NCI-H510A (cell line): ENCODE measurements around the gene KIAA0825.

Experiments used
- DNase-seq: peaks from one replicate; lab custom pipeline; 2025; lab: John Stamatoyannopoulos, UW

KIAA0825 gene

GRCh38 chr5:94240596-94240992 is 377.8 kb downstream of the KIAA0825 start:
- DNase-seq, result no peak

GRCh38 chr5:94240134-94240533 is 378.3 kb downstream of the KIAA0825 start:
- DNase-seq, result no peak

DNA sequence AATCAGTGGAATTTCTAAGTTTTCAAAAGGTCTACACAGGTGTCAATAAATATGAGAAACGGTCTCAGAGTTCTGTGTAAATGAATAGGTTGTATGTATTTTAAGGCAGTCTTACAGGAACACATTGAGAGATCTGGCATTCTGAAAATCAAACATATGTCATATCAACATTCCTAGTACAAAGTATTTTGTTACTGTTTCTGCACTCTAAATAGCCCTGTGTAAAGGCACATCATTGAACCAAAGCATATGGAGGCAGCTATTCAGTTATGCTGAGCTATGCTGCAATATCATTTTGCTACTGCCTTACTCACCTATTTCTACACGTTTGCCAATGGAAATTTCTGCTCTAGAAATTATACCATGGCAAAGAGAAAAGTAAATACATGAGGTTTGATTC is 379.1 kb downstream of the KIAA0825 start:
- no peak for DNase-seq

- no peak for DNase-seq
These were observed 383.4 kb downstream of the KIAA0825 start for GRCh38 chr5:94234987-94235386.

DNA sequence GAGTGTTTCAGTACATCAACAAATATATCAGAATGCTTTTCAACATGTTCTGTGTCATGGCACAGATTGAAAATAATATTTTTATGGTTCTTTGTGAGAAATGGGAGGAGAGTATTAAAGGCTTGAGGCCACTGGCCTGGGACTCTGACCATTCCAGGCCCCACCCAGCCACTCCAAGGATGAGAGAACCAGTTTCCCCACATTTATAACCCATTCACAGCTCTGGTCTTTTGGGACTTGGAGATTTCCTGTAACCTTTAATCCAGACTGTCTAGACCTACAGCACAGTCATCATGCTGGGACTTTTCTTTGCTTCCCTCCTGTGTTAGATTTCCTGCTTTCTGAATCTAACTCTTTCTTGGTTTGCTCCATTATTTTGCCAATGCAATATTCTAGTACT is 389.6 kb downstream of the KIAA0825 start:
- no peak for DNase-seq

GRCh38 chr5:94223235-94223634 is 395.2 kb downstream of the KIAA0825 start:
- DNase-seq, result no peak

- DNase-seq, result no peak
These were observed 400.0 kb downstream of the KIAA0825 start for GRCh38 chr5:94218374-94218773.

GRCh38 chr5:94217745-94218144 is 400.7 kb downstream of the KIAA0825 start:
- DNase-seq, result no peak

DNA sequence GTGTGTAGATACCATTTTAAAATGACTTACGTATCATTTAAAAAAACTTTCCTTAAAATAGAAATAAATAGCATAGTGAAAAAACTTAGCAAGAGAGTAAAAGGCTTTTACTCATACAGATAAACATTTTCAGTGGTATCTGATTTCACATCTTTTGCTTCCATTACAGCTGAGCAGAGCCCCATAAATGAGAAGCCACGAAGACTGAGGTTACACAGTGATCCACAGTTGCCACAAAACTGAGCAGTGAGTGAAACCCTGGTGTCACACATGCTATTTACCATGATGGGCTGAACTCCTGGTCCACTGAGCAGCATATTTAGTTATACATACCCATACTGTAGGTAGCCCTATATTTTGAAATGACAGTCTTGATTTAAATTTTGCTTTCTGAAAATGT is 401.2 kb downstream of the KIAA0825 start:
- no peak for DNase-seq

DNA sequence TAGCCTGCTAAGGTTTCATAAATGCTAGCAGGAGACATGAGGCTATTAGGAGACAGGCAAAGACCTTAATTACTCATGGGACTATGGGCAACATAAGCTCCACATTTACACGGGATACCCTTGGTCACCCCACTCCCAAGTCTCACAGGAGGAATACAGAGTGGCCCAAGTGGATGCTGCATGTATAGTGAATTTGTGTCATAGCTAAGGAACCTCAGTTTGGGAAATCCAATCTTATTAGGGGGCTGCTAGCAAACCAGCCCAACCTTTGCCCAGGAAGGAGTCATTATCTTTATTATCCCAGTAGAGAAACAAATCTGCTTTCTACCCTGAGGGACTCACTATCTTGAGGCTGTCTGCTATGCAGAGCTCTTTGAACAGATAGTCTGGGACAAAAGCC is 405.9 kb downstream of the KIAA0825 start:
- no peak for DNase-seq

- no peak for DNase-seq
These were observed 408.5 kb downstream of the KIAA0825 start for GRCh38 chr5:94209774-94210355.

- DNase-seq, result no peak
These were observed 409.1 kb downstream of the KIAA0825 start for GRCh38 chr5:94209272-94209671.

GRCh38 chr5:94199566-94199965 is 418.8 kb downstream of the KIAA0825 start:
- DNase-seq, result no peak

- no peak for DNase-seq
These were observed 420.4 kb downstream of the KIAA0825 start for GRCh38 chr5:94197970-94198369.

DNA sequence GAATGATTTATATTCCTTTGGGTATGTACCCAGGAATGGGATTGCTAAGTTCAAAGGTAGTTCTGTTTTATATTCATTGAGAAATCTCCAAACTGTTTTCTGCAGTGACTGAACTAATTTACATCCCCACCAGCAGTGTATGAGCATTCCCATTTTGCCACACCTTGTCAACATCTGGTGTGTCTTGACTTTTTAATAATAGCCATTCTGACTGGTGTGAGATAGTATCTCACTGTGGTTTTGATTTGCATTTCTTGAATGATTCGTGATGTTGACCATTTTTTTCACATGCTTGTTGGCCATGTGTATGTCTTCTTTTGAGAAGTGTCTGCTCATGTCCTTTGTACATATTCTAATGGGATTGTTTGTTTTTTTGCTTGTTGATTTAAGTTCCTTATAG is 421.5 kb downstream of the KIAA0825 start:
- no peak for DNase-seq

DNA sequence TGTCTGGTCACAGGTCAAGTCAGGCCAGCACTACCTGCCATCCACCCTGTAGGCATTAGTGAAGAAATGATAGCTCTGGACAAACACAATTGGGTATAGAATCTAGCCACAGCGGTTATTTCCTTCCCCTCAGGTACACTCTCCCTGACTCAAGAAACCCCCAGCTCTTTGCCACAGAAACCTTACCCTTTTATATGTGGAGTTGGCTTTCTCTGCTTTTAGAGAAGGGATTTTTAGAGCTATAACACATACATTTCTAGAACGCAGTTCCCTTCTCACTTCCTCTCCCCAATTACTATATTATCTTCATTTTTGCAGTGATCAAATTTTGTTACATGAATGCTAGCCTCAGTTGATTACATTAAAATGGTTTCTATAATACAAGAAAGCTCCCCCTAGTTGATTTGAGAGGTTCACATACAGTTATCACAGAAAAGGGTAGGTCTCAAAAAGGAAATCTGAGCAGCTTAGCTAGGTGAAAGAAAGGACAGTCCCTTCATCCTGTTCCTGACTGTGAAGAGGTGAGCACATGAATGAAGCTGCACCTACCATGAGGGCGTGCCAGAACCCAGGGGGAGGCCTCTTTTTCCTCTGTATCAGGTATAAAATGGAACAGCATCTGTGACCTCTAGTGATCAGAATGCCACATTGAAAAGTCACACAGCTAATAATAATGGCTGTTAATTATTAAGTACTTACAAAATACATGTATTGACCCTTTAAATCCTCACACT is 425.6 kb downstream of the KIAA0825 start:
- no peak for DNase-seq

GRCh38 chr5:94191604-94192003 is 426.8 kb downstream of the KIAA0825 start:
- no peak for DNase-seq

DNA sequence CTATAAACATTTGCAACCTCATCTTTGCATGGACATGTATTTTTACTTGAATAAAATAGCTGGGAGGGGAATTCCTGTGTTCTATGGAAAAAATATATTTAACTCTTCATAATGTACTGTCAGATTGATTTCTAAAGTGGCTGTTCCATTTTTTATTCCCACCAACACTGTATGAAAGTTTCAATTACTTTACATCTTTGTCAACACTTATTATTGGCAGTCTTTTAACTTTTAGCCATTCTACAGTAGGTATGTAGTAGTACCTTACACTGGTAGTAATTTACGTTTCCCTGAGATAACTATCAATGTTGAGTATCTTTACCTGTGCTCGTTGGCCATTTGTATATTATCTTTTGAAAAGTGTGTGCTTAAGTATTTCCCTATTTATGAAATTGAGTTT is 429.7 kb downstream of the KIAA0825 start:
- DNase-seq, result no peak

DNA sequence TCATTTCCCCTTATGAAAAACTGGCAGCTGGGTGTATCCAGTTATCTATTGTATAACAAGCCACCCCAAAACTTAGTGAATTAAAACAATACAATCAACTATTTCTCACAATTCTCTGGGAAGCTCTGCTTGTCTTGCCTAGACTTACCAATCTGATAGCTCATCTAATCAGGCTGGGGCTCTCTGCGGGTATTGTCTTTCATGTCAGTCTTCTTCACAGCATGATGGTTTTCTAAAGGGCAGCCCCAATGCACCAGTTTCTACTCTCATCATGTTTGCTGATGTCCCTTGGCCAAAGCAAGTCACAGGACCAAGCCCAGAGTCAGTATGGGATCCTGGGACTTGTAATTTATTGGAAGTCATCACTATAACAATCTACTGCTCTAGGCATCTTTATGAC is 433.5 kb downstream of the KIAA0825 start:
- no peak for DNase-seq

GRCh38 chr5:94181895-94182294 is 436.5 kb downstream of the KIAA0825 start:
- DNase-seq, result no peak

- no peak for DNase-seq
These were observed 437.6 kb downstream of the KIAA0825 start for GRCh38 chr5:94180761-94181160.

DNA sequence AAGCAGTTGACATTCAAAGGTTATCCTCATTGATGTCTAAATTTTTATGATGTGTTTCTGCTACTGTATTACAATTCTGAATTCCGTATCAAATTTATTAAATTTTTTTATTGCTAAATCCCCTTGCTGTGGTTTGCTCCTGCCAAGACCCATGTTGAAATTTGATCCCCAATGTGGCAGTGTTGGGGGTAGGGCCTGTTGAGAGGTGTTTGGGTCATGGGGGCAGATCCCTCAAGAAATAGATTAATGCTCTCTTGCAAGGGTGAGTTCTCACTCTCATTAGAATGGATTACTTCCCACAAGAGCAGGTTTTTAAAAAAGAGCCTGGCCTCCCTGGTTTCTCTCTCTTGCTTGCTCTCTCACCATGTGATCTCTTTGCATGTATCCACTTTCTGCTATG is 442.5 kb downstream of the KIAA0825 start:
- DNase-seq, result no peak

DNA sequence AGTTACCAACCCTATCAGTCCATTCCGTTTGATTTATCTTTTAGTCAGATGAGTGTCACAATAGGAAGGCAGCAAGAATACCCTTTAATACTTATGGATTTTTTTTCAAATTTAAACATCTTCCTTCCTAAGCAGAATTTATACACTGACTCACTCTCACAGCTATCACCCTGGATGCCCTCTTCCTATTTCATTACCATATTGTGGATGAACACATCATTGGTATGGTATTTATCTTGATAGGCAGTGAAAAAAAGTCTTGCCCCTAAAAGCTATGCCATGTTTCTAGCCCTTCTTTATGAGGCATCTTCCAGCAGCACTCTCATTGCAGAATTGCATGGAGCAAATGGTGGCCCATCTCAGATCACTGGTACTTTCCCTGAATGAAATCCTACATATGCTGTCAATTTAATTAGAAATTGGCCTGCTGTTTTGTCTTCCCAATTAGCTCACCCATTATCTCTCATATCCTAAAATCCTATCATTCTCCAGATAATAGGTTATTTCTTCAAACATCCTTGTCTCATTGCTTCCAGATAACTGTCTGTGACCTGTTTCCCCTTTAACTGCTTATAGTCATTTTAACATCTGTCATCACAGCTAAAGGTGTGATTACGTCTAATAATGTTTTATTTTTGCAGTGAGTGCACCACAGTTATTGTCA is 443.5 kb downstream of the KIAA0825 start:
- no peak for DNase-seq

- no peak for DNase-seq
These were observed 445.3 kb downstream of the KIAA0825 start for GRCh38 chr5:94173100-94173499.
